ENCODE results near the gene TRIM49. TPM values are rescaled to one million over a fixed set of nuclear protein-coding genes. Genes with fewer than 3 reads are reported as not detected.
"Not testable (repeated sequence)": the region's sequence is repeated elsewhere in the genome, so short reads cannot be mapped to it uniquely, and the experiment has no call there.

Gene TRIM49
- total and polyA plus RNA-seq, 2 of the 13 experiments (the other 11 are each of a cell fraction or from before 2014, with no cell fraction given), result not detected

- H3K36me3 ChIP-seq (replicated peaks in 1 of 2; ENCODE audit: control insufficient read depth in 1 of 2, insufficient read depth in 2 of 2, low read length in 2 of 2); H3K27ac ChIP-seq (ENCODE audit: extremely low read length, insufficient read depth, low read length); H4K20me1 ChIP-seq (ENCODE audit: insufficient read depth, low read length); H3K4me2 ChIP-seq (ENCODE audit: low read depth, low read length); POLR2A ChIA-PET; H3K79me2 ChIP-seq (ENCODE audit: insufficient read depth, low read length); H3K9me3 ChIP-seq (ENCODE audit: low read length); DNase-seq (ENCODE audit: low spot score); FAIRE-seq; BruUV-seq (replicated peaks); ATAC-seq; in situ Hi-C loops (cut with HindIII; ENCODE audit: extremely low pct_ligation_motif_present, low pct_unique_long_range_greater_than_20kb); H2AFZ ChIP-seq (ENCODE audit: low read length); H3K4me1 ChIP-seq (ENCODE audit: insufficient read depth, low read length); H3K27me3 ChIP-seq (ENCODE audit: control insufficient read depth in 1 of 2, insufficient read depth in 2 of 2, low read length in 2 of 2); intact Hi-C loops (cut with micrococcal nuclease; ENCODE audit: unreplicated experiment); H3K4me3 ChIP-seq (replicated peaks in 1 of 3; ENCODE audit: insufficient read depth in 1 of 3, low read depth in 2 of 3, low read length in 3 of 3); H3K9ac ChIP-seq (ENCODE audit: insufficient read depth, low read depth, low read length); CTCF ChIA-PET (ENCODE audit: low intra/inter-chr PET ratio, low total read pairs): not testable (repeated sequence)
Observed at GRCh38 chr11:89750822-89751221, 57.6 kb downstream of the TRIM49 start.

Small RNAs within 50 kb of the gene (small RNA-seq; reads per million reads assigned to genes)
- 0 reads per million in 3 experiments for gene AP003122.3 (ENCODE audit: insufficient read depth in 2 of 3, insufficient read length in 3 of 3, low read depth in 2 of 3, low replicate concordance in 1 of 3)

Other genes starting within 250 kb of the TRIM49 start
- not detected in 2 replicates for gene TRIM77, start 98.3 kb downstream of the TRIM49 start, total RNA-seq (2016; rRNA removed; fragmentation: Illumina TruSeq; extraction: Trizol)
- not detected in 2 replicates for gene TRIM77, start 98.3 kb downstream of the TRIM49 start, polyA plus RNA-seq (2011; rRNA removed)
- not detected in 2 replicates for gene TRIM64B, start 69.9 kb upstream of the TRIM49 start, total RNA-seq (2016; rRNA removed; fragmentation: Illumina TruSeq; extraction: Trizol)
- gene TRIM64B, start 69.9 kb upstream of the TRIM49 start, polyA plus RNA-seq (2011; rRNA removed), result not detected in 2 replicates
- not detected in 2 replicates for gene TRIM49D1, start 113.7 kb upstream of the TRIM49 start, total RNA-seq (2016; rRNA removed; fragmentation: Illumina TruSeq; extraction: Trizol)
- not detected in 2 replicates for gene TRIM49D1, start 113.7 kb upstream of the TRIM49 start, polyA plus RNA-seq (2011; rRNA removed)
- not detected in 2 replicates for gene TRIM49D2, start 115.5 kb upstream of the TRIM49 start, total RNA-seq (2016; rRNA removed; fragmentation: Illumina TruSeq; extraction: Trizol)
- not detected in 2 replicates for gene TRIM49D2, start 115.5 kb upstream of the TRIM49 start, polyA plus RNA-seq (2011; rRNA removed)
- not detected in 2 replicates for gene TRIM64, start 157.5 kb upstream of the TRIM49 start, total RNA-seq (2016; rRNA removed; fragmentation: Illumina TruSeq; extraction: Trizol)
- gene TRIM64, start 157.5 kb upstream of the TRIM49 start, polyA plus RNA-seq (2011; rRNA removed), result not detected in 2 replicates
- gene TRIM49C, start 222.5 kb upstream of the TRIM49 start, total RNA-seq (2016; rRNA removed; fragmentation: Illumina TruSeq; extraction: Trizol), result not detected in 2 replicates
- not detected in 2 replicates for gene TRIM49C, start 222.5 kb upstream of the TRIM49 start, polyA plus RNA-seq (2011; rRNA removed)

Data from HepG2 (cell line).